H1 (cell line): ENCODE measurements around the gene MPND. TPM values are rescaled to one million over a fixed set of nuclear protein-coding genes. Genes with fewer than 3 reads are reported as not detected.

ENCODE experiments used
- CTCF ChIA-PET: fragments of 300-600 bp; sonication (Branson Sonifier 250); formaldehyde crosslinking; loops from one replicate; lab custom pipeline; 2021; ENCODE audit not compliant: partially characterized antibody; lab: Charles Lee
- POLR2A ChIA-PET: fragments of 300-600 bp; sonication (Branson Sonifier 250); formaldehyde crosslinking; loops from one replicate; lab custom pipeline; 2021; ENCODE audit warnings: inconsistent platforms; ENCODE audit not compliant: partially characterized antibody; lab: Charles Lee
- DNase-seq, 2 experiments: peaks; one replicate each; pipeline versions ENCODE4 v3.0.0 to v3.0.0-alpha.2; 2010 to 2022; ENCODE audit warnings: low spot score in 2 of 2, low read depth in 1 of 2, mixed read lengths in 1 of 2
- FAIRE-seq: peaks from 2 replicates; lab custom pipeline; 2011; peaks lifted over from hg19 to GRCh38; lab: Jason Lieb, UNC
- H2AFZ ChIP-seq: 2 replicates; pipeline ENCODE4 v1.8.1; 2012; ENCODE audit warnings: low read length, inconsistent platforms
- H2AK5ac ChIP-seq: 2 replicates; pipeline ENCODE4 v1.6.1; 2013; ENCODE audit warnings: low read depth, low read length
- H2BK120ac ChIP-seq: replicated peaks from 2 replicates; pipeline ENCODE3; 2013; ENCODE audit warnings: low read depth, low read length, inconsistent platforms
- H2BK12ac ChIP-seq: 2 replicates; pipeline ENCODE4 v1.6.1; 2013; ENCODE audit warnings: low read depth, low read length
- H2BK15ac ChIP-seq: 2 replicates; pipeline ENCODE4 v1.6.1; 2013; ENCODE audit warnings: low read length
- H2BK20ac ChIP-seq: 2 replicates; pipeline ENCODE4 v1.6.1; 2013; ENCODE audit warnings: low read length
- H2BK5ac ChIP-seq: 2 replicates; pipeline ENCODE4 v1.6.1; 2013; ENCODE audit warnings: low read depth, low read length
- H3K14ac ChIP-seq: 2 replicates; pipeline ENCODE4 v1.6.1; 2013; ENCODE audit warnings: inconsistent platforms; ENCODE audit not compliant: insufficient read length
- H3K18ac ChIP-seq: 2 replicates; pipeline ENCODE4 v1.6.1; 2013; ENCODE audit warnings: low read length; ENCODE audit errors: extremely low read depth
- H3K23ac ChIP-seq: 2 replicates; pipeline ENCODE4 v1.6.1; 2013; ENCODE audit warnings: inconsistent platforms; ENCODE audit not compliant: insufficient read length
- H3K23me2 ChIP-seq: 2 replicates; pipeline ENCODE4 v1.6.1; 2013; ENCODE audit warnings: low read depth, low read length
- H3K27ac ChIP-seq: 2 replicates; pipeline ENCODE4 v1.6.1; 2011; ENCODE audit warnings: low read depth, low read length, inconsistent platforms
- H3K27me3 ChIP-seq, 4 experiments: replicated peaks in 1 of 4; 1 replicate in 1 of 4; 2 replicates in 3 of 4; pipeline versions ENCODE4 v1.6.1 to v1.8.1; 2011 to 2013; ENCODE audit warnings: low read length in 3 of 4, mild to moderate bottlenecking in 3 of 4, inconsistent platforms in 2 of 4, mixed read lengths in 2 of 4, moderate library complexity in 1 of 4; ENCODE audit not compliant: control insufficient read depth in 3 of 4, insufficient read depth in 3 of 4; ENCODE audit errors: extremely low read depth in 1 of 4
- H3K36me3 ChIP-seq, 4 experiments: 2 replicates each; pipeline versions ENCODE4 v1.6.1 to v1.8.1; 2011 to 2013; ENCODE audit warnings: mild to moderate bottlenecking in 4 of 4, low read length in 3 of 4, moderate library complexity in 2 of 4, control low read depth in 1 of 4, inconsistent platforms in 1 of 4; ENCODE audit not compliant: insufficient read depth in 4 of 4, control insufficient read depth in 2 of 4
- H3K4ac ChIP-seq: replicated peaks from 2 replicates; pipeline ENCODE3; 2013; ENCODE audit warnings: low read length, low read depth, mixed read lengths, inconsistent platforms; ENCODE audit not compliant: insufficient read length
- H3K4me1 ChIP-seq, 4 experiments: replicated peaks in 1 of 4; 1 replicate in 1 of 4; 2 replicates in 3 of 4; pipeline versions ENCODE4 v1.6.1 to v1.8.1; 2011 to 2013; ENCODE audit warnings: low read length in 3 of 4, inconsistent platforms in 2 of 4, mixed read lengths in 1 of 4; ENCODE audit not compliant: insufficient read depth in 4 of 4, control insufficient read depth in 3 of 4
- H3K4me2 ChIP-seq, 2 experiments: 2 replicates each; pipeline versions ENCODE4 v1.6.1 to v1.8.1; 2011 to 2013; ENCODE audit warnings: low read depth in 2 of 2, low read length in 2 of 2, control low read depth in 1 of 2, inconsistent platforms in 1 of 2, mild to moderate bottlenecking in 1 of 2; ENCODE audit not compliant: insufficient read depth in 1 of 2
- H3K4me3 ChIP-seq, 4 experiments: fragments of 200-600, 300-600 bp in 1 of 4; sonication (generic), shearing (Covaris generic), sonication (Bioruptor Twin) in 1 of 4; 2 replicates each; pipeline versions ENCODE4 v1.5.1 to v1.8.1; 2011 to 2016; ENCODE audit warnings: low read length in 4 of 4, low read depth in 3 of 4, control low read depth in 2 of 4, inconsistent platforms in 2 of 4, mild to moderate bottlenecking in 2 of 4, mixed read lengths in 1 of 4, moderate library complexity in 1 of 4; ENCODE audit not compliant: insufficient read depth in 2 of 4; ENCODE audit errors: extremely low read depth in 1 of 4
- H3K56ac ChIP-seq: replicated peaks from 2 replicates; pipeline ENCODE3; 2013; ENCODE audit warnings: low read depth, mild to moderate bottlenecking, mixed read lengths, low read length, inconsistent platforms; ENCODE audit not compliant: insufficient read length
- H3K79me1 ChIP-seq: 2 replicates; pipeline ENCODE4 v1.6.1; 2013; ENCODE audit warnings: low read depth, low read length, control low read depth
- H3K79me2 ChIP-seq, 2 experiments: 2 replicates each; pipeline versions ENCODE4 v1.6.1 to v1.8.1; 2012 to 2013; ENCODE audit warnings: low read length in 2 of 2, mild to moderate bottlenecking in 2 of 2, inconsistent platforms in 1 of 2; ENCODE audit not compliant: insufficient read depth in 2 of 2, control insufficient read depth in 1 of 2
- H3K9ac ChIP-seq, 4 experiments: replicated peaks in 1 of 4; 1 replicate in 1 of 4; 2 replicates in 3 of 4; pipeline versions ENCODE4 v1.6.1 to v1.8.1; 2011 to 2013; ENCODE audit warnings: low read depth in 3 of 4, low read length in 3 of 4, control low read depth in 2 of 4, mild to moderate bottlenecking in 2 of 4, moderate library complexity in 2 of 4, inconsistent platforms in 1 of 4; ENCODE audit errors: extremely low read depth in 1 of 4
- H3K9me3 ChIP-seq, 2 experiments: 2 replicates each; pipeline versions ENCODE4 v1.6.1 to v1.8.1; 2012 to 2013; ENCODE audit warnings: mild to moderate bottlenecking in 2 of 2, moderate library complexity in 2 of 2, control low read depth in 1 of 2, inconsistent platforms in 1 of 2, low read depth in 1 of 2, low read length in 1 of 2, mixed read lengths in 1 of 2; ENCODE audit not compliant: insufficient read depth in 2 of 2
- H4K20me1 ChIP-seq, 2 experiments: replicated peaks in 1 of 2; 2 replicates each; pipeline versions ENCODE3 to v1.8.1; 2011 to 2013; ENCODE audit warnings: inconsistent platforms in 2 of 2, low read length in 2 of 2, mild to moderate bottlenecking in 1 of 2; ENCODE audit not compliant: insufficient read depth in 2 of 2, control insufficient read depth in 1 of 2
- H4K5ac ChIP-seq: 2 replicates; pipeline ENCODE4 v1.6.1; 2013; ENCODE audit warnings: low read length, low read depth, mixed read lengths, inconsistent platforms; ENCODE audit not compliant: insufficient read length
- H4K8ac ChIP-seq: 2 replicates; pipeline ENCODE4 v1.8.0; 2013; ENCODE audit warnings: mild to moderate bottlenecking, moderate library complexity, low read length, inconsistent platforms; ENCODE audit not compliant: insufficient read depth; ENCODE audit errors: extremely low read depth
- H4K91ac ChIP-seq: replicated peaks from 2 replicates; pipeline ENCODE3; 2013; ENCODE audit warnings: low read length, mixed read lengths, inconsistent platforms; ENCODE audit not compliant: insufficient read length
- BRCA1 ChIP-seq: IDR thresholded peaks from 2 replicates; pipeline ENCODE4 v1.6.1; 2012; ENCODE audit warnings: low read depth, low read length, improper control_type of control experiment
- KDM1A ChIP-seq: fragments of 200-600, 300-600 bp; sonication (generic); IDR thresholded peaks from 2 replicates; pipeline ENCODE4 v1.7.1; 2016; ENCODE audit warnings: mild to moderate bottlenecking, low read length, borderline replicate concordance
- WGBS, 2 experiments: shearing (Covaris generic) in 1 of 2; methylation state at CpG; one replicate each; pipeline versions ENCODE4 v1.1.6 to v1.1.7; 2013 to 2015; ENCODE audit warnings: low lambda C conversion rate in 2 of 2, mixed read lengths in 2 of 2, inconsistent platforms in 1 of 2, low coverage in 1 of 2, missing lambda C conversion rate in 1 of 2; ENCODE audit not compliant: insufficient replicate concordance in 2 of 2, insufficient coverage in 1 of 2, insufficient read length in 1 of 2; ENCODE audit errors: extremely low coverage in 1 of 2, missing lambda C conversion rate in 1 of 2; 5-methylcytosine and 5-hydroxymethylcytosine counted together
- polyA plus RNA-seq, 7 experiments: library from polyadenylated mRNA; depleted of rRNA in 3 of 7; stranded (reverse) in 5 of 7; unstranded in 2 of 7; fragments of >200 nt in 5 of 7; fragments of 200-250 nt in 2 of 7; gene quantifications; 1 replicate in 5 of 7; 2 replicates in 1 of 7; 4 replicates in 1 of 7; pipeline versions ENCODE4 v1.2.1 to v1.2.3, GENCODE V29; 2011 to 2013; ENCODE audit warnings: missing spikeins in 2 of 7, mixed read lengths in 2 of 7
- total RNA-seq: library from RNA; stranded (reverse); fragmentation: NEBNext Ultra II Directional; extraction: Animal tissue kit (Norgen Biotek cat#: 25700); gene quantifications from 2 replicates; pipeline ENCODE4 v1.2.1, GENCODE V29; 2021

The MPND gene
- total and polyA plus RNA-seq, 2 of the 8 experiments (the other 6 are each of a cell fraction or from before 2014, with no cell fraction given), result 22.9 to 27.7 TPM

GRCh38 chr19:4318460-4318859 lies 24.9 kb upstream of the MPND start:
- no peak overlapping the region; the same call in 1 of the 2 replicates for H4K8ac ChIP-seq
- H3K4me2 ChIP-seq, result no peak overlapping the region
- H3K14ac ChIP-seq, result no peak overlapping the region
- no peak overlapping the region for H3K4me3 ChIP-seq
- no peak overlapping the region for H3K4ac ChIP-seq
- H4K91ac ChIP-seq, result no peak overlapping the region
- 85% methylated on average over 4 of the region's 7 CpGs; no CpG with 5 or more reads in 1 of the 2 experiments for WGBS, 2 experiments
- H3K27ac ChIP-seq, result no peak overlapping the region
- H2BK5ac ChIP-seq, result no peak overlapping the region
- no peaks in the 10 kb centered on the region for H3K4me1 ChIP-seq
- DNase-seq, result no peak
- no peak overlapping the region for H3K56ac ChIP-seq
- no peak overlapping the region for H3K23ac ChIP-seq
- no peak overlapping the region for H3K9ac ChIP-seq
- CTCF ChIA-PET, result no interaction called here
- FAIRE-seq, result no peak
- H3K79me1 ChIP-seq, result no peaks in the 10 kb centered on the region
- no peak overlapping the region for H4K5ac ChIP-seq
- H3K18ac ChIP-seq, result no peak overlapping the region
- H2AK5ac ChIP-seq, result no peak overlapping the region
- POLR2A ChIA-PET, result interaction anchor here (1.4 to 7.4 kb wide), 3 partner anchors 10 to 70 kb away, joined by 3 to 86 read pairs (median 17); partner anchors contain the start of genes FSD1 and MPND
- H3K79me2 ChIP-seq, result no peaks in the 10 kb centered on the region
- no peak overlapping the region for H2BK15ac ChIP-seq
- H2BK20ac ChIP-seq, result no peak overlapping the region
- H2BK120ac ChIP-seq, result no peak overlapping the region
- no peaks in the 10 kb centered on the region for H3K27me3 ChIP-seq
- no peaks in the 10 kb centered on the region for H4K20me1 ChIP-seq
- no peak overlapping the region for H2BK12ac ChIP-seq
- no peaks in the 10 kb centered on the region; the same call in 1 of the 2 replicates for H3K23me2 ChIP-seq
- H3K9me3 ChIP-seq, result peaks cover 0 to 4% of the 10 kb centered on the region in 2 experiments; a peak in 2 of 4 replicates
- peaks cover 3 to 35% (median 19%) of the 10 kb centered on the region in 4 experiments; a peak in 7 of 8 replicates for H3K36me3 ChIP-seq
- H2AFZ ChIP-seq, result no peak overlapping the region
- TF ChIP-seq KDM1A (no peak), BRCA1 (no peak)
